Osteocyte (in vitro differentiated cells): Measurements from ENCODE around the gene CARMIL1. TPM values are rescaled to one million over a fixed set of nuclear protein-coding genes. Genes with fewer than 3 reads are reported as not detected.

ENCODE experiments used
- DNase-seq: peaks from one replicate; pipeline ENCODE4 v3.0.0; 2021; ENCODE audit warnings: mixed read lengths; ENCODE audit not compliant: unreplicated experiment; ENCODE audit errors: extremely low spot score
- H3K27ac Mint-ChIP-seq: one replicate; pipeline ENCODE4 v1.8.0; 2021; ENCODE audit warnings: mild to moderate bottlenecking, mixed read lengths; ENCODE audit not compliant: unreplicated experiment
- H3K27me3 Mint-ChIP-seq: one replicate; pipeline ENCODE4 v1.8.0; 2021; ENCODE audit warnings: mixed read lengths; ENCODE audit not compliant: unreplicated experiment
- H3K36me3 Mint-ChIP-seq: one replicate; pipeline ENCODE4 v1.8.0; 2021; ENCODE audit warnings: mixed read lengths; ENCODE audit not compliant: unreplicated experiment
- H3K4me1 Mint-ChIP-seq: one replicate; pipeline ENCODE4 v1.8.0; 2021; ENCODE audit warnings: mixed read lengths; ENCODE audit not compliant: unreplicated experiment
- H3K4me3 Mint-ChIP-seq: one replicate; pipeline ENCODE4 v1.8.0; 2021; ENCODE audit warnings: mild to moderate bottlenecking, moderate library complexity, mixed read lengths; ENCODE audit not compliant: unreplicated experiment
- H3K9me3 Mint-ChIP-seq: one replicate; pipeline ENCODE4 v1.8.0; 2021; ENCODE audit warnings: mixed read lengths; ENCODE audit not compliant: unreplicated experiment
- CTCF ChIP-seq: fragments of 200-600 bp; sonication (generic); IDR thresholded peaks from 2 replicates; pipeline ENCODE4 v1.5.0; 2021; ENCODE audit warnings: antibody characterized with exemption, mild to moderate bottlenecking, moderate library complexity
- total RNA-seq: library from RNA; stranded (reverse); gene quantifications from 2 replicates; pipeline ENCODE4 v1.2.1, GENCODE V29; 2021

Gene CARMIL1
- total RNA-seq, 1 donor from 2014 or later: 14.9 TPM

- TF ChIP-seq CTCF: no peak
- H3K4me1 Mint-ChIP-seq: no peaks in the 10 kb centered on the region
- no peak overlapping the region for H3K27ac Mint-ChIP-seq
Measured at GRCh38 chr6:25468881-25469280, 189.7 kb downstream of the CARMIL1 start.

GRCh38 chr6:25469797-25470388 is 190.7 kb downstream of the CARMIL1 start:
- H3K27ac Mint-ChIP-seq: no peak overlapping the region
- no peaks in the 10 kb centered on the region for H3K27me3 Mint-ChIP-seq
- no peak for DNase-seq
- H3K36me3 Mint-ChIP-seq: peaks cover 20% of the 10 kb centered on the region
- no peaks in the 10 kb centered on the region for H3K9me3 Mint-ChIP-seq
- TF ChIP-seq CTCF: peak; percentile 18
- H3K4me3 Mint-ChIP-seq: no peak overlapping the region
- no peaks in the 10 kb centered on the region for H3K4me1 Mint-ChIP-seq

More at GRCh38 chr6:25468881-25469280, 189.7 kb downstream of the CARMIL1 start:
- H3K4me3 Mint-ChIP-seq: no peak overlapping the region
- no peaks in the 10 kb centered on the region for H3K27me3 Mint-ChIP-seq
- H3K36me3 Mint-ChIP-seq: peaks cover 14% of the 10 kb centered on the region
- H3K9me3 Mint-ChIP-seq: no peaks in the 10 kb centered on the region
- no peak for DNase-seq

GRCh38 chr6:25472306-25472705 is 193.1 kb downstream of the CARMIL1 start:
- no peak overlapping the region for H3K4me3 Mint-ChIP-seq
- peak; percentile 24 for TF ChIP-seq CTCF
- no peaks in the 10 kb centered on the region for H3K27me3 Mint-ChIP-seq
- H3K27ac Mint-ChIP-seq: no peak overlapping the region
- H3K4me1 Mint-ChIP-seq: no peaks in the 10 kb centered on the region
- H3K9me3 Mint-ChIP-seq: no peaks in the 10 kb centered on the region
- peaks cover 23% of the 10 kb centered on the region for H3K36me3 Mint-ChIP-seq
- no peak for DNase-seq

- Mint-ChIP-seq H3K4me3 (no peak overlapping the region), H3K27ac (no peak overlapping the region), H3K27me3 (no peaks in the 10 kb centered on the region), H3K4me1 (no peaks in the 10 kb centered on the region), H3K36me3 (peaks cover 23% of the 10 kb centered on the region), H3K9me3 (no peaks in the 10 kb centered on the region)
- TF ChIP-seq CTCF: no peak
- DNase-seq: no peak
Measured at GRCh38 chr6:25472906-25473305, 193.7 kb downstream of the CARMIL1 start.

GRCh38 chr6:25473447-25473846 is 194.3 kb downstream of the CARMIL1 start:
- Mint-ChIP-seq H3K36me3 (peaks cover 23% of the 10 kb centered on the region), H3K4me1 (no peaks in the 10 kb centered on the region), H3K4me3 (no peak overlapping the region), H3K27ac (no peak overlapping the region), H3K27me3 (no peaks in the 10 kb centered on the region), H3K9me3 (no peaks in the 10 kb centered on the region)
- DNase-seq: no peak
- TF ChIP-seq CTCF: no peak
